ENCODE results near the gene SUMO3.

SUMO3 gene

DNA sequence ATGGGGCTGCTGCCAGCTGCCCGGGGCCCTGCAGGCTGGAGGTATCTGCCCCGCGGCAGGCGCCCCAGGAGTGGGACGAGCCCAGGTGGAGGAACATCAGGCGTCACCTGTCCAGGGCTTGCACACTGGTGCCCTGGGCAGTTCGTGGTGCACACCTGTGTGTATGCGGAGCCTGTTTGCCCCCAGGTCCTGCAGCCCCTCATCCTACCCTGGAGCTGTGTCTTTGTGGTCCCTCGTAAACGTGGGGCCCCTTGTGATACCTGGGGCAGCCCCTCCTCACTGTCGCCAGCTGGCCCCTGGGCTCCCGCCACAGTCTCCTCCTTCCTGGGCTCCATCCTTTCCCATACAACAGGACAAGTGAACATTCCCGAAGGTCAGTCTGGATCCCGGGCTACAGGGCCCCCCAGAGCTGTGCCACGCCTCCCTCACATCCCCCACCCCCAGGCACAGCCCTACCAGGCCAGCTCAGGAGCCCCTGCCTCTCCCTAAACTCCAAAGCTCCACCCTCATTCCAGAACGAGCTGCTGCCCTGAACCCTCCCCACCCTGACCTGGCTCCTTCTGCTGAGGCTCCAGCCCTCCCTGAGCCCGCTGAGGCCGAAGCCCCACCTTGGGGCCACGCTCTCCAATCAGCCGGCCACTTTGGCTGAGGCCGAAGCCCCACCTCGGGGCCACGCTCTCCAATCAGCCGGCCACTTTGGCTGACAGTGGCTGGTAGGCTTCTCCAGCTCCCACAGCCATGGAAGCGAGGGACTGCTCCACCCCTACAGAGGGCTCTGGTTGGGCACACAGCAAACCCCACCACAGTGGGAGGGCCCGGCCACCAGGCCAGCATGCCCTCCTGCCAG is 58.9 kb downstream of the SUMO3 start:
- DNase-seq: no peak

DNA sequence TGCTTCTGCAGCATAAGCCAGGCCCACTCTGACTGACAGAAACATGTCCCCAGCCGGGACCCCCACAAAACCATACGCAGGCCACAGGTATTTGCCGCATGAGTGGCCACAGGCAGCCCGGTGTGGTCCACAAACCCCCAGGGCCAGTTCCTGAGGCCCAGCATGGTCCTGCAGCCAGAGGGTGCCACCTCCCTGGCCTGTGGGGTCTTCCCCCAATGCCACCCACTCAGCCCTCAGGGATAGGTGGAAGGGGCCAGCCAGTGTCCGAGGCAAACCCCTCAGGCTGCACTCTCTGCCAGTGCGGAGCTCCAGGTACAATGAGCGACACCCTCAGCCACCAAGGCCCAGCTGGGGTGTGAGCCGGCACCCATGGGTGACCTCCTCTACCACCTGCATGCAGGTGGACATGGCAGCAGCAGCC is 59.7 kb downstream of the SUMO3 start:
- no peak for DNase-seq

DNA sequence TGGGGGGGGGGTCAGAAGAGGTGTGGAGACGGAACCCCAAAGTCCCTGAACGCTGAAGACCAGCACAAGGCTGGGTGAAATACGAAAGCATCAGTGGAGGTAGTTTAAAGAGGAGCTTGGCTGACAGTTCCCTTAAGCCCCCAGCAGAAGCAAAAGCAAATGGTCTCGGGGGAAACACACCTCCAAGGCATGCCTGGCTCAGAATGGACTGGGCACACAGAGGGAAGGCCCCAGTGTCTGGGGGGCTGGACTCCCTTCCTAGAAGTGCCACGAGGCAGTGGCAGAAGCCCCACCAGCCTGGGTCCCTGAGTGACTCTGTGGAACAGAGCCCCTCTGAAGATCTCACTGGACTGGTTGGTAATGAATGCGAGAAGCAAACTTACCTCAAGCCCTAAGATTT is 60.1 kb downstream of the SUMO3 start:
- no peak for DNase-seq

DNA sequence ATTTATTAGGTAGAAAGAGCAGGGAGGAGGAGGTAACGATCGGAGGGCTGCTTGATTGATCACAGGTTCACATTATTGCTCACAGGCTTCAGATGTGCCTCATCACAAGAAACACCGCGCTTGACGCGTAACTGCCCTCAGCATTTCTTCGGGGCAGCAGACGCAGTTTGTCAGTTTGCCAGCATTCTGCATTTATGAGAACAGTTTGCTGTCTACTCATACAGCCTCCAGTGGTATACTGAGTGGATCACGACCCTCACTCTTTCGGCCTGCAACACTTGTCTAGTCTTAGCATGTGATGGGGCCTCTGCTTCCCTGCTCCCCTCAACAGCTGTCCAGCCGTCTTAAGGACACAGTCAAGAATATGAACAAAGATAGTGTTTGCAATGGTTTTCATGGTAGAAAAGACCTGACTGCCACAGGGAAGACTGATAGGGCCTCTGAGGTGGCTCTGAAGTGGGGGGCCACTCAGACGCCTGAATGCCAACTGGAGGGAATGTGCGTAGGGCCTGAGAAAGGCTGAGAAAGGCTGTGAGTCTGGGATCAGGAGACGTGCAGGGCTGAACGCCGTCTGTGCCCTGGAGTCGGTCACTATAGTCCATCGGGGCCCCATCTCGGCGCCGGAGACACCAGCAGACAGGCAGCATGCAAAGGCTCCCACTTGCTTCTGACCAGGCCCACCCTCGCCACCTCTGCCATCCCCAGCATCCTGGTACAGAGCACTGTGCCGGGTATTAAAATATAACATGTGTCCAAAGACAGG is 61.3 kb downstream of the SUMO3 start:
- no peak for DNase-seq

Measured in hematopoietic multipotent progenitor cell treated with erythropoietin and hydrocortisone succinate and interleukin-3 and kit ligand, for 4 days (in vitro differentiated cells).